HCT116 (cell line): ENCODE measurements around the gene C1orf159. TPM values are rescaled to one million over a fixed set of nuclear protein-coding genes. Genes with fewer than 3 reads are reported as not detected.

Source experiments
- ATAC-seq: fragments of 200-7000 bp; cut with Tn5 transposase; 2 replicates; pipeline ENCODE4 v1.9.1; 2020; ENCODE audit warnings: mild to moderate bottlenecking, moderate library complexity
- BruUV-seq: library from RNA; stranded (reverse); fragments of 400-500 nt; replicated peaks from 2 replicates; lab custom pipeline; 2021; lab: Mats Ljungman, UMichigan
- CTCF ChIA-PET: fragments of 300-600 bp; sonication (Branson Sonifier 250); formaldehyde crosslinking; loops from one replicate; lab custom pipeline; 2021; ENCODE audit warnings: antibody characterized with exemption; lab: Charles Lee
- POLR2A ChIA-PET: fragments of 300-600, 350-600 bp; sonication (Branson Sonifier 250); formaldehyde crosslinking; loops from one replicate; lab custom pipeline; 2021; ENCODE audit warnings: antibody characterized with exemption; lab: Charles Lee
- RAD21 ChIA-PET, 2 experiments: fragments of 300-600 bp; sonication (Branson Sonifier 250); formaldehyde crosslinking; loops; one replicate each; lab custom pipeline; 2023; ENCODE audit warnings: low total read pairs in 2 of 2; ENCODE audit not compliant: uncharacterized antibody in 2 of 2, unreplicated experiment in 2 of 2, low non-redundant PET in 1 of 2; lab: Charles Lee
- DNase-seq: peaks from one replicate; pipeline ENCODE4 v3.0.0-alpha.2; 2010; ENCODE audit warnings: low read depth, low spot score
- H2AFZ ChIP-seq: fragments of 200-600 bp; shearing (Covaris generic), sonication (generic); 2 replicates; pipeline ENCODE4 v1.6.1; 2017; ENCODE audit warnings: low read depth, mixed run types, mixed read lengths, antibody characterized with exemption, low read length; ENCODE audit not compliant: poor library complexity, severe bottlenecking
- H3K27ac ChIP-seq: 2 replicates; pipeline ENCODE4 v1.5.1; 2012; ENCODE audit warnings: low read depth, low read length
- H3K27me3 ChIP-seq: fragments of 200-600 bp; sonication (generic); 2 replicates; pipeline ENCODE4 v1.6.1; 2016; ENCODE audit warnings: mixed run types, low read length, mixed read lengths; ENCODE audit not compliant: insufficient read depth
- H3K36me3 ChIP-seq, 2 experiments: fragments of 200-500 bp in 1 of 2; fragments of 200-600 bp in 1 of 2; sonication (Bioruptor generic) in 1 of 2; sonication (generic) in 1 of 2; 2 replicates each; pipeline versions ENCODE4 v1.5.1 to v1.6.1; 2014 to 2016; ENCODE audit warnings: low read length in 2 of 2, inconsistent platforms in 1 of 2, mixed read lengths in 1 of 2, mixed run types in 1 of 2; ENCODE audit not compliant: insufficient read depth in 2 of 2, control insufficient read depth in 1 of 2
- H3K4me1 ChIP-seq, 2 experiments: fragments of 200-600 bp in 1 of 2; sonication (generic) in 1 of 2; 2 replicates each; pipeline versions ENCODE4 v1.5.1 to v1.6.1; 2012 to 2017; ENCODE audit warnings: low read length in 2 of 2, inconsistent platforms in 1 of 2, mild to moderate bottlenecking in 1 of 2, mixed read lengths in 1 of 2, mixed run types in 1 of 2, moderate library complexity in 1 of 2; ENCODE audit not compliant: insufficient read depth in 2 of 2, control insufficient read depth in 1 of 2
- H3K4me2 ChIP-seq: fragments of 200-600 bp; sonication (generic); 2 replicates; pipeline ENCODE4 v1.6.1; 2017; ENCODE audit warnings: mixed run types, low read length, mixed read lengths
- H3K4me3 ChIP-seq, 2 experiments: fragments of 200-600 bp in 1 of 2; sonication (generic) in 1 of 2; replicated peaks in 1 of 2; 2 replicates each; pipeline ENCODE4 v1.5.1; 2011 to 2016; ENCODE audit warnings: low read length in 2 of 2, control low read depth in 1 of 2, low read depth in 1 of 2, mild to moderate bottlenecking in 1 of 2, mixed read lengths in 1 of 2, mixed run types in 1 of 2
- H3K79me2 ChIP-seq: fragments of 200-600 bp; sonication (generic); 2 replicates; pipeline ENCODE4 v1.6.1; 2017; ENCODE audit warnings: mild to moderate bottlenecking, mixed run types, low read length, moderate library complexity, mixed read lengths; ENCODE audit not compliant: insufficient read depth
- H3K9ac ChIP-seq: fragments of 200-600 bp; sonication (generic); 2 replicates; pipeline ENCODE4 v1.6.1; 2016; ENCODE audit warnings: low read length, mixed read lengths
- H3K9me2 ChIP-seq: fragments of 200-600 bp; sonication (generic), shearing (Covaris generic); 2 replicates; pipeline ENCODE4 v1.6.1; 2017; ENCODE audit warnings: mixed run types, mild to moderate bottlenecking, moderate library complexity; ENCODE audit not compliant: insufficient read depth
- H3K9me3 ChIP-seq, 2 experiments: fragments of 200-500 bp in 1 of 2; fragments of 200-600 bp in 1 of 2; sonication (Bioruptor generic) in 1 of 2; sonication (generic) in 1 of 2; 2 replicates each; pipeline ENCODE4 v1.6.1; 2014 to 2017; ENCODE audit warnings: low read length in 2 of 2, mixed read lengths in 2 of 2, inconsistent platforms in 1 of 2, low read depth in 1 of 2, mild to moderate bottlenecking in 1 of 2, mixed run types in 1 of 2, moderate library complexity in 1 of 2; ENCODE audit not compliant: control insufficient read depth in 1 of 2, insufficient read depth in 1 of 2
- H4K20me1 ChIP-seq: fragments of 200-600 bp; sonication (generic), shearing (Covaris generic); 2 replicates; pipeline ENCODE4 v1.6.1; 2017; ENCODE audit warnings: mixed run types, mild to moderate bottlenecking, moderate library complexity; ENCODE audit not compliant: insufficient read depth
- CBX3 ChIP-seq: IDR thresholded peaks from 2 replicates; pipeline ENCODE4 v1.6.1; 2012; ENCODE audit warnings: low read depth
- CEBPB ChIP-seq: IDR thresholded peaks from 2 replicates; pipeline ENCODE4 v1.6.1; 2012; ENCODE audit warnings: low read depth
- ELF1 ChIP-seq: IDR thresholded peaks from 2 replicates; pipeline ENCODE4 v1.6.1; 2012; ENCODE audit warnings: low read depth, borderline replicate concordance
- EZH2 ChIP-seq: fragments of 200-600 bp; sonication (generic); IDR thresholded peaks from 2 replicates; pipeline ENCODE4 v1.6.1; 2017; ENCODE audit warnings: antibody characterized with exemption, mixed run types
- EZH2phosphoT487 ChIP-seq: fragments of 200-600 bp; IDR thresholded peaks from 2 replicates; pipeline ENCODE4 v1.6.1; 2018; ENCODE audit warnings: antibody characterized with exemption, borderline replicate concordance
- FOSL1 ChIP-seq: IDR thresholded peaks from 2 replicates; pipeline ENCODE4 v1.6.1; 2012; ENCODE audit warnings: low read depth
- JUND ChIP-seq: IDR thresholded peaks from 2 replicates; pipeline ENCODE4 v1.6.1; 2012
- POLR2A ChIP-seq: IDR thresholded peaks from 2 replicates; pipeline ENCODE4 v1.7.0; 2011; ENCODE audit warnings: borderline replicate concordance; ENCODE audit not compliant: insufficient read depth, insufficient read length; ENCODE audit errors: extremely low read depth
- POLR2AphosphoS5 ChIP-seq: IDR thresholded peaks from 2 replicates; pipeline ENCODE4 v1.6.1; 2011; ENCODE audit warnings: mild to moderate bottlenecking, low read depth, low read length, moderate library complexity
- RAD21 ChIP-seq: IDR thresholded peaks from 2 replicates; pipeline ENCODE4 v1.6.1; 2012; ENCODE audit warnings: low read depth, mild to moderate bottlenecking
- SIN3A ChIP-seq: IDR thresholded peaks from 2 replicates; pipeline ENCODE4 v1.6.1; 2012; ENCODE audit warnings: low read depth
- SP1 ChIP-seq: IDR thresholded peaks from 2 replicates; pipeline ENCODE4 v1.6.1; 2012; ENCODE audit warnings: low read depth
- YY1 ChIP-seq: IDR thresholded peaks from 2 replicates; pipeline ENCODE4 v1.6.1; 2011; ENCODE audit warnings: low read length, low read depth, moderate library complexity, mild to moderate bottlenecking; ENCODE audit not compliant: insufficient replicate concordance; ENCODE audit errors: extremely low read depth
- intact Hi-C: fragments of 100-400 bp; cut with micrococcal nuclease; formaldehyde crosslinking; loops from 2 replicates; pipeline ENCODE4 v1.10.0; 2022
- total RNA-seq: library from RNA; stranded (reverse); gene quantifications from one replicate; pipeline ENCODE4 v1.2.1, GENCODE V29; 2021; ENCODE audit not compliant: unreplicated experiment
- TF ChIP-seq, protein P1 (sequence below): IDR thresholded peaks from 2 replicates; pipeline ENCODE4 v1.6.1; 2012
- TF ChIP-seq, protein P2 (sequence below): IDR thresholded peaks from 2 replicates; pipeline ENCODE4 v1.6.1; 2012
- TF ChIP-seq, protein P3 (sequence below): IDR thresholded peaks from 2 replicates; pipeline ENCODE4 v1.6.1; 2012; ENCODE audit warnings: low read depth
- TF ChIP-seq, protein P4 (sequence below), 3 experiments: fragments of 200-600 bp in 1 of 3; sonication (generic) in 1 of 3; IDR thresholded peaks in 2 of 3; conservative IDR thresholded peaks in 1 of 3; 2 replicates each; pipeline ENCODE4 v1.5.1; 2012 to 2017; ENCODE audit warnings: low read depth in 2 of 3, low read length in 2 of 3, antibody characterized with exemption in 1 of 3, borderline replicate concordance in 1 of 3, control low read depth in 1 of 3, mild to moderate bottlenecking in 1 of 3, mixed read lengths in 1 of 3, mixed run types in 1 of 3, moderate library complexity in 1 of 3; ENCODE audit not compliant: insufficient read depth in 1 of 3
- TF ChIP-seq, protein P5 (sequence below): IDR thresholded peaks from 2 replicates; pipeline ENCODE4 v1.6.1; 2011; ENCODE audit warnings: mild to moderate bottlenecking, low read length, moderate library complexity; ENCODE audit not compliant: insufficient replicate concordance; ENCODE audit errors: extremely low read depth

The C1orf159 gene
- total RNA-seq, 1 experiment from 2014 or later: 22.7 TPM

DNA sequence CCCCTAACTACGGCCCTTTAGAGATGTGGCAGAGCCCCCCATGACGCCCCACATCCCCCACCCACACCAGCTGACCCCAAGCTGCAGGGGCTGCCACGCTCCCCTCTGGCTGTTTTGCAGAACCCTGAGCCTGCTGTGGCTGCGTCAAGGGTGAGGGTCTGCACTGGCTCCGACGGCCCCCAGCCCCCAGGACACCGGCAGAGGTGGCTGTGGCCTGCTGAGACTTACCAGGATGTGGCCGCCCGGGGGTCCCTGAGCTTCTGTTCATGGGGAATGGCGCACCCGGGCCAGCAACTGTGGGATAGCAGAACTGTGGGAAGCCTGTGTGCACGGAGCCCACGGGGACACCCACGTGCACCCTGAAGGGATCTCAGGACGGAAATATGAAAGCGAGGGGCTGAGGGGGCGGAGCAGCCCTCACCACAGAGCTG is 29.0 kb downstream of the C1orf159 start:
- no peak overlapping the region for H3K4me2 ChIP-seq
- H3K4me1 ChIP-seq: no peaks in the 10 kb centered on the region; a peak in 1 of 4 replicates
- RAD21 ChIA-PET: no interaction called here
- H3K79me2 ChIP-seq: no peaks in the 10 kb centered on the region
- H2AFZ ChIP-seq: no peak overlapping the region
- TF ChIP-seq, protein P1, sequence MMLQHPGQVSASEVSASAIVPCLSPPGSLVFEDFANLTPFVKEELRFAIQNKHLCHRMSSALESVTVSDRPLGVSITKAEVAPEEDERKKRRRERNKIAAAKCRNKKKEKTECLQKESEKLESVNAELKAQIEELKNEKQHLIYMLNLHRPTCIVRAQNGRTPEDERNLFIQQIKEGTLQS: no peak
- TF ChIP-seq, protein P2, sequence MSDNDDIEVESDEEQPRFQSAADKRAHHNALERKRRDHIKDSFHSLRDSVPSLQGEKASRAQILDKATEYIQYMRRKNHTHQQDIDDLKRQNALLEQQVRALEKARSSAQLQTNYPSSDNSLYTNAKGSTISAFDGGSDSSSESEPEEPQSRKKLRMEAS: no peak
- TF ChIP-seq RAD21: no peak
- TF ChIP-seq SIN3A: no peak
- no peak for TF ChIP-seq SP1
- TF ChIP-seq, protein P3, sequence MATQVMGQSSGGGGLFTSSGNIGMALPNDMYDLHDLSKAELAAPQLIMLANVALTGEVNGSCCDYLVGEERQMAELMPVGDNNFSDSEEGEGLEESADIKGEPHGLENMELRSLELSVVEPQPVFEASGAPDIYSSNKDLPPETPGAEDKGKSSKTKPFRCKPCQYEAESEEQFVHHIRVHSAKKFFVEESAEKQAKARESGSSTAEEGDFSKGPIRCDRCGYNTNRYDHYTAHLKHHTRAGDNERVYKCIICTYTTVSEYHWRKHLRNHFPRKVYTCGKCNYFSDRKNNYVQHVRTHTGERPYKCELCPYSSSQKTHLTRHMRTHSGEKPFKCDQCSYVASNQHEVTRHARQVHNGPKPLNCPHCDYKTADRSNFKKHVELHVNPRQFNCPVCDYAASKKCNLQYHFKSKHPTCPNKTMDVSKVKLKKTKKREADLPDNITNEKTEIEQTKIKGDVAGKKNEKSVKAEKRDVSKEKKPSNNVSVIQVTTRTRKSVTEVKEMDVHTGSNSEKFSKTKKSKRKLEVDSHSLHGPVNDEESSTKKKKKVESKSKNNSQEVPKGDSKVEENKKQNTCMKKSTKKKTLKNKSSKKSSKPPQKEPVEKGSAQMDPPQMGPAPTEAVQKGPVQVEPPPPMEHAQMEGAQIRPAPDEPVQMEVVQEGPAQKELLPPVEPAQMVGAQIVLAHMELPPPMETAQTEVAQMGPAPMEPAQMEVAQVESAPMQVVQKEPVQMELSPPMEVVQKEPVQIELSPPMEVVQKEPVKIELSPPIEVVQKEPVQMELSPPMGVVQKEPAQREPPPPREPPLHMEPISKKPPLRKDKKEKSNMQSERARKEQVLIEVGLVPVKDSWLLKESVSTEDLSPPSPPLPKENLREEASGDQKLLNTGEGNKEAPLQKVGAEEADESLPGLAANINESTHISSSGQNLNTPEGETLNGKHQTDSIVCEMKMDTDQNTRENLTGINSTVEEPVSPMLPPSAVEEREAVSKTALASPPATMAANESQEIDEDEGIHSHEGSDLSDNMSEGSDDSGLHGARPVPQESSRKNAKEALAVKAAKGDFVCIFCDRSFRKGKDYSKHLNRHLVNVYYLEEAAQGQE: no peak
- no peak for TF ChIP-seq CEBPB
- TF ChIP-seq, protein P4, sequence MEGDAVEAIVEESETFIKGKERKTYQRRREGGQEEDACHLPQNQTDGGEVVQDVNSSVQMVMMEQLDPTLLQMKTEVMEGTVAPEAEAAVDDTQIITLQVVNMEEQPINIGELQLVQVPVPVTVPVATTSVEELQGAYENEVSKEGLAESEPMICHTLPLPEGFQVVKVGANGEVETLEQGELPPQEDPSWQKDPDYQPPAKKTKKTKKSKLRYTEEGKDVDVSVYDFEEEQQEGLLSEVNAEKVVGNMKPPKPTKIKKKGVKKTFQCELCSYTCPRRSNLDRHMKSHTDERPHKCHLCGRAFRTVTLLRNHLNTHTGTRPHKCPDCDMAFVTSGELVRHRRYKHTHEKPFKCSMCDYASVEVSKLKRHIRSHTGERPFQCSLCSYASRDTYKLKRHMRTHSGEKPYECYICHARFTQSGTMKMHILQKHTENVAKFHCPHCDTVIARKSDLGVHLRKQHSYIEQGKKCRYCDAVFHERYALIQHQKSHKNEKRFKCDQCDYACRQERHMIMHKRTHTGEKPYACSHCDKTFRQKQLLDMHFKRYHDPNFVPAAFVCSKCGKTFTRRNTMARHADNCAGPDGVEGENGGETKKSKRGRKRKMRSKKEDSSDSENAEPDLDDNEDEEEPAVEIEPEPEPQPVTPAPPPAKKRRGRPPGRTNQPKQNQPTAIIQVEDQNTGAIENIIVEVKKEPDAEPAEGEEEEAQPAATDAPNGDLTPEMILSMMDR (IDR thresholded peaks at IDR 0.05 in 2 of 3, conservative IDR thresholded peaks at IDR 0.05 in 1 of 3; ENCODE audit: borderline replicate concordance in 1 of 3, insufficient read depth in 1 of 3, low read depth in 2 of 3, low read length in 2 of 3): no peak
- TF ChIP-seq POLR2AphosphoS5: no peak
- TF ChIP-seq YY1: no peak
- TF ChIP-seq JUND: no peak
- TF ChIP-seq EZH2: no peak
- TF ChIP-seq FOSL1: no peak
- TF ChIP-seq POLR2A: no peak
- TF ChIP-seq ELF1: no peak
- no peak for TF ChIP-seq EZH2phosphoT487
- TF ChIP-seq, protein P5, sequence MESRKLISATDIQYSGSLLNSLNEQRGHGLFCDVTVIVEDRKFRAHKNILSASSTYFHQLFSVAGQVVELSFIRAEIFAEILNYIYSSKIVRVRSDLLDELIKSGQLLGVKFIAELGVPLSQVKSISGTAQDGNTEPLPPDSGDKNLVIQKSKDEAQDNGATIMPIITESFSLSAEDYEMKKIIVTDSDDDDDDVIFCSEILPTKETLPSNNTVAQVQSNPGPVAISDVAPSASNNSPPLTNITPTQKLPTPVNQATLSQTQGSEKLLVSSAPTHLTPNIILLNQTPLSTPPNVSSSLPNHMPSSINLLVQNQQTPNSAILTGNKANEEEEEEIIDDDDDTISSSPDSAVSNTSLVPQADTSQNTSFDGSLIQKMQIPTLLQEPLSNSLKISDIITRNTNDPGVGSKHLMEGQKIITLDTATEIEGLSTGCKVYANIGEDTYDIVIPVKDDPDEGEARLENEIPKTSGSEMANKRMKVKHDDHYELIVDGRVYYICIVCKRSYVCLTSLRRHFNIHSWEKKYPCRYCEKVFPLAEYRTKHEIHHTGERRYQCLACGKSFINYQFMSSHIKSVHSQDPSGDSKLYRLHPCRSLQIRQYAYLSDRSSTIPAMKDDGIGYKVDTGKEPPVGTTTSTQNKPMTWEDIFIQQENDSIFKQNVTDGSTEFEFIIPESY: no peak
- TF ChIP-seq CBX3: no peak
- TF ChIP-seq, all 23 proteins: peak for 0
- intact Hi-C loops: no loop called here
- Histone ChIP-seq H3K36me3 (no peaks in the 10 kb centered on the region), H3K27me3 (no peaks in the 10 kb centered on the region), H3K9me2 (no peaks in the 10 kb centered on the region), H3K9me3 (no peaks in the 10 kb centered on the region), H3K4me3 (no peak overlapping the region), H4K20me1 (no peaks in the 10 kb centered on the region), H3K9ac (no peak overlapping the region), H3K27ac (no peak overlapping the region)
- ATAC-seq: no peak
- no TSS peak for BruUV-seq
- CTCF ChIA-PET: no interaction called here
- no peak for DNase-seq
- POLR2A ChIA-PET: no interaction called here
